ENCODE results near the gene PRAC2.

PRAC2 gene

GRCh38 chr17:48734333-48735061, 11.5 kb downstream of the PRAC2 start:
- no peak for DNase-seq (ENCODE audit: low read depth)

GRCh38 chr17:48735062-48735351, 12.0 kb downstream of the PRAC2 start:
- no peak for DNase-seq (ENCODE audit: low read depth)

GRCh38 chr17:48737330-48738043, 14.5 kb downstream of the PRAC2 start:
- no peak for DNase-seq (ENCODE audit: low read depth)

- DNase-seq (ENCODE audit: low read depth): no peak
Measured at GRCh38 chr17:48738424-48738802, 15.4 kb downstream of the PRAC2 start.

- DNase-seq (ENCODE audit: low read depth): no peak
Measured at GRCh38 chr17:48738803-48739526, 16.0 kb downstream of the PRAC2 start.

GRCh38 chr17:48740537-48740936, 17.6 kb downstream of the PRAC2 start:
- DNase-seq (ENCODE audit: low read depth): no peak

- no peak for DNase-seq (ENCODE audit: low read depth)
Measured at GRCh38 chr17:48745381-48746275, 22.6 kb downstream of the PRAC2 start.

GRCh38 chr17:48746916-48747444, 24.0 kb downstream of the PRAC2 start:
- DNase-seq (ENCODE audit: low read depth): no peak

GRCh38 chr17:48747445-48748363, 24.7 kb downstream of the PRAC2 start:
- DNase-seq (ENCODE audit: low read depth): no peak

GRCh38 chr17:48748718-48749566, 26.0 kb downstream of the PRAC2 start:
- DNase-seq (ENCODE audit: low read depth): no peak

- DNase-seq (ENCODE audit: low read depth): no peak
Measured at GRCh38 chr17:48749621-48750553, 26.9 kb downstream of the PRAC2 start.

GRCh38 chr17:48751172-48751571, 28.2 kb downstream of the PRAC2 start:
- DNase-seq (ENCODE audit: low read depth): no peak

- DNase-seq (ENCODE audit: low read depth): no peak
Measured at GRCh38 chr17:48751733-48752398, 28.9 kb downstream of the PRAC2 start.

- no peak for DNase-seq (ENCODE audit: low read depth)
Measured at GRCh38 chr17:48752399-48753288, 29.7 kb downstream of the PRAC2 start.

GRCh38 chr17:48753794-48754499, 31.0 kb downstream of the PRAC2 start:
- no peak for DNase-seq (ENCODE audit: low read depth)

- no peak for DNase-seq (ENCODE audit: low read depth)
Measured at GRCh38 chr17:48754500-48755261, 31.7 kb downstream of the PRAC2 start.

Data from stimulated activated CD8-positive, alpha-beta memory T cell treated with anti-CD3 and anti-CD28 coated beads, Interleukin-12 subunit alpha, Interleukin-12 subunit beta, amount 100 ng/mL, for 4 hours (primary cell).